Right lobe of liver (tissue), 4 donors: ENCODE results near the gene MB21D2.

Experiments used
- POLR2A ChIP-seq: fragments of 450-650 bp; IDR thresholded peaks from one replicate; pipeline ENCODE4 v1.6.1; 2017; ENCODE audit warnings: antibody characterized with exemption, mild to moderate bottlenecking
- TF ChIP-seq, protein P1 (sequence below), 4 donors: fragments of 200-600 bp in 3 of 4; fragments of 450-650 bp in 1 of 4; IDR thresholded peaks; one replicate each; pipeline versions ENCODE4 v1.5.1 to v1.8.0; 2016 to 2022; ENCODE audit warnings: antibody characterized with exemption in 4 of 4, mild to moderate bottlenecking in 2 of 4
- donor health status: DM: no; HTN: no; CAD: no.
- donor health status: DM: no; HTN: no; CAD: no.
- donor health status: DM: no; HTN: yes; CAD: no.

DNA sequence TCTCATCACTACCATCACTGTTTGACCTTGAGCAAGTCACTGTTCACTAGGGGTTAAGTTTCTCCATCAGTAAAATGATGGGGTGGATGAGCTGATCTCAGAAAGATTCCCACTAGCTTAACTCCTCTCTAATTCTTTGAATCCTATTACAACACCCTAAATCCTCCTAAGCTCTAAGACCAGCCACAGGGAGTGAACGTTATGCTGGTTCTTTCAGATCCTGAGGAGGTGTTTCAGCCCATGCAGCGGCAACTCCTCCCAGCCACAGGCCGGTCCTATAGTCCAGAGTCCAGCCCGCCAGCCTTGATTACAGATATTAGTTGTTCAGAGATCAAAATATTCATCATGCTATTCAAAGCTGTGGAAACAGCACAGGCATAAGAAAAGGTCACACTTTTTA is 15.1 kb downstream of the MB21D2 start:
- TF ChIP-seq, protein P1, sequence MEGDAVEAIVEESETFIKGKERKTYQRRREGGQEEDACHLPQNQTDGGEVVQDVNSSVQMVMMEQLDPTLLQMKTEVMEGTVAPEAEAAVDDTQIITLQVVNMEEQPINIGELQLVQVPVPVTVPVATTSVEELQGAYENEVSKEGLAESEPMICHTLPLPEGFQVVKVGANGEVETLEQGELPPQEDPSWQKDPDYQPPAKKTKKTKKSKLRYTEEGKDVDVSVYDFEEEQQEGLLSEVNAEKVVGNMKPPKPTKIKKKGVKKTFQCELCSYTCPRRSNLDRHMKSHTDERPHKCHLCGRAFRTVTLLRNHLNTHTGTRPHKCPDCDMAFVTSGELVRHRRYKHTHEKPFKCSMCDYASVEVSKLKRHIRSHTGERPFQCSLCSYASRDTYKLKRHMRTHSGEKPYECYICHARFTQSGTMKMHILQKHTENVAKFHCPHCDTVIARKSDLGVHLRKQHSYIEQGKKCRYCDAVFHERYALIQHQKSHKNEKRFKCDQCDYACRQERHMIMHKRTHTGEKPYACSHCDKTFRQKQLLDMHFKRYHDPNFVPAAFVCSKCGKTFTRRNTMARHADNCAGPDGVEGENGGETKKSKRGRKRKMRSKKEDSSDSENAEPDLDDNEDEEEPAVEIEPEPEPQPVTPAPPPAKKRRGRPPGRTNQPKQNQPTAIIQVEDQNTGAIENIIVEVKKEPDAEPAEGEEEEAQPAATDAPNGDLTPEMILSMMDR (IDR thresholded peaks at IDR 0.05) = no peak
- no peak for TF ChIP-seq POLR2A
